Measurements from ENCODE around the gene CCDC9B. TPM values are rescaled to one million over a fixed set of nuclear protein-coding genes. Genes with fewer than 3 reads are reported as not detected.
A peak's percentile ranks its signal among the peaks of the same experiment; 100 is the strongest.

The CCDC9B gene
- total and polyA plus RNA-seq, 8 donors = 0.58 to 39.3 (median 11.3) TPM

DNA sequence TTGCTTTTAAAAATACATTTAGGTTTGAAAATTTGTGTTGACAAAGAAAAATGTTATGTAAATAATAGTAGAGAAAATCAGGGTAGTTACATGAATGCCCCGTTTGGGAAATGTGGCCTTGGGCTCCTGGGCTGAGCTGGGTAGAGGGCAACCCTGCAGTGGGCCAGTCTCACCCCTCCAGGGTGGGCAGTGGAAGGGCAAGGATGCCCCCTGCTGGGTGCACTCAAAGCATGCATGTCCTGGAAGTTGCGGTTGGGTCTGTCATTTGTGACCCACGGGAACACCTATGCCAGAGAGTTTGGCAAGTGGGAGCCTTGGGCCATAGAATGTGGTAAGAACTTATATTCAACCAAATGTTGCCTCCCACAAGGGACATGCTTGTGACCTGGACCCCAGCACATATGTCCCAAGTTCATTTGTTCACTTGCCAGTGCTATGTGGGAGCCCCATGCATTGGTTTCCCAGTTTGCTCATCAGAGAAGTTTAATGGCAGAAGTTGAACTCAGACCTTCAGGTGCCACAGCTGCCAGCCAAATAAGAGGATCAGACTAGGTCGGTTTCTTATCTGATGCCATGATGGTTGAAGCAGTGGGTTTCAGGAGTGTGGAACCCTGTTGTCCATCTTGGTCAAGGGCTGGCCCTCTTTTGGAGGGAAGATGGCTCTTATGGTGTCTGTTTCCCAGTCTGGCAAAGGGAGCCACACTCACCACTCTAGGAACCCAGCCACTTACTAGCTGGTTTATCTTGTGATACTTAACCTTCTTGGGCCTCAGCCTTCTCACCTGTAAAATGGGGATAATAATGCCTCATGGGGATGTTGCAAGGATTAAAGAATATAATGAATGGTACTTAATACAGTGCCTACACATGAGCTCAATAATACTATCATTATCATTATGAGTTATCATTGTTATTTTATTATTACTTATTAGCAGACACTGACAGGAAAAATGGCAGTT, 30.5 kb downstream of the CCDC9B start:
- H3K36me3 ChIP-seq = no peaks in the 10 kb centered on the region
- TF ChIP-seq POLR2AphosphoS5 (IDR thresholded peaks at IDR 0.05) = peak in 1 of 3 donors; percentile 6
- TF ChIP-seq, protein P1, sequence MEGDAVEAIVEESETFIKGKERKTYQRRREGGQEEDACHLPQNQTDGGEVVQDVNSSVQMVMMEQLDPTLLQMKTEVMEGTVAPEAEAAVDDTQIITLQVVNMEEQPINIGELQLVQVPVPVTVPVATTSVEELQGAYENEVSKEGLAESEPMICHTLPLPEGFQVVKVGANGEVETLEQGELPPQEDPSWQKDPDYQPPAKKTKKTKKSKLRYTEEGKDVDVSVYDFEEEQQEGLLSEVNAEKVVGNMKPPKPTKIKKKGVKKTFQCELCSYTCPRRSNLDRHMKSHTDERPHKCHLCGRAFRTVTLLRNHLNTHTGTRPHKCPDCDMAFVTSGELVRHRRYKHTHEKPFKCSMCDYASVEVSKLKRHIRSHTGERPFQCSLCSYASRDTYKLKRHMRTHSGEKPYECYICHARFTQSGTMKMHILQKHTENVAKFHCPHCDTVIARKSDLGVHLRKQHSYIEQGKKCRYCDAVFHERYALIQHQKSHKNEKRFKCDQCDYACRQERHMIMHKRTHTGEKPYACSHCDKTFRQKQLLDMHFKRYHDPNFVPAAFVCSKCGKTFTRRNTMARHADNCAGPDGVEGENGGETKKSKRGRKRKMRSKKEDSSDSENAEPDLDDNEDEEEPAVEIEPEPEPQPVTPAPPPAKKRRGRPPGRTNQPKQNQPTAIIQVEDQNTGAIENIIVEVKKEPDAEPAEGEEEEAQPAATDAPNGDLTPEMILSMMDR (IDR thresholded peaks at IDR 0.05) = peak in 5 of 7 experiments; percentile 51 to 69 (median 56)
- no peak for TF ChIP-seq EP300 (IDR thresholded peaks at IDR 0.05)
- intact Hi-C loops (cut with DNase I; ENCODE audit: low total_unique reads) = no loop called here
- H3K27me3 ChIP-seq = peaks cover 0 to 18% (median 0%) of the 10 kb centered on the region in 3 donors
- H3K9me3 ChIP-seq = no peaks in the 10 kb centered on the region
- 18 to 30% (median 23%) methylated on average over 4 of the region's 4 CpGs for WGBS, 5 donors
- H3K4me3 ChIP-seq = no peak overlapping the region
- H3K4me1 ChIP-seq = peaks cover 3 to 43% (median 30%) of the 10 kb centered on the region in 4 donors
- no peak overlapping the region for H3K27ac ChIP-seq
- DNase-seq = peak; percentile 59 to 80

GRCh38 chr15:40309344-40309862, 31.3 kb downstream of the CCDC9B start:
- no peak for TF ChIP-seq POLR2AphosphoS5 (IDR thresholded peaks at IDR 0.05)
- TF ChIP-seq EP300 (IDR thresholded peaks at IDR 0.05) = no peak
- TF ChIP-seq, protein P1 (IDR thresholded peaks at IDR 0.05) = no peak
- TF ChIP-seq POLR2A (IDR thresholded peaks at IDR 0.05) = no peak

DNA sequence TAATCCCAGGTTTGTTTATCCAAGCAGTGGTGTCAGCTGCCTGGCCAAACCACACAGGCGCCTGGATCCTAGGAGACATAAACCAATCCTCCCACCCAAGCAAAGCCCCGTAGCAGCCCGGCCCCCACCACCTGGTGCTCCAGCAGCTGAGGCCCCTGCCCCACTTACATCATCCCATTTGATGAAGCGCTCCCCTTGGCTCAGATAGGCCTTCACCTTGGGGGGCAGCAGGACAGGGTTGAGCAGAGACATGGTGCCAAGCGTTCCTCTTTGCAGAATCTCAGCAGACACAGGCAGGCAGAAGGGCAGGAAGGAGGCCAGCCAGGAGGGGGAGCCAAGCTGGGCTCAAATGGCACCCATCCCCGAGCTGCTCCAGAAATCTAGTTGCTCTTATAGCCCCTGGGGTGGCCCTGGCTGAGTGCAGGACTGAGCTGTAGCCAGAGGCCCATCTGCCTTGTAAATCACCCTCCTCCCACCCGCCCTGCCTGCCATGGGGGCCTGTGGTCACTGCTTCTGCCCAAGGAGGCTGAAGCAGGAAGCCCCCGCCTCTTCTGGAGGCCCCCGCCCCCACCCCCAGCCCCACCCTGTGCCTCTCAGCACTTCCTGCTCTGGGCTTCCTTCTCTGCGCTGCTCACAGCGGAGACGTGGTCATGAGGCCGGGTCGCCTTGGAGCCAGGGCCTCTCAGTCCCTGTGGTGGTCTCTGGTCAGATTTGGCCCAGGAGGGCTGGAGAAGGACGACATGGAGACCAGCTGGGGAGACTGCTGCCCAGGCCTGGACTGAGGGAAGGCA, 33.1 kb downstream of the CCDC9B start, which contains the start of gene PLCB2:
PLCB2 (minus strand) TSS at position 515 of the 791 bp plus-strand sequence; CDS start at position 252, 263 bp downstream.
- H3K27ac ChIP-seq = peak within 1 kb of the TSS; percentile 57 to 82 (median 69)
- intact Hi-C loops (cut with DNase I; ENCODE audit: low total_unique reads) = no loop called here
- 41 to 56% (median 47%) methylated on average over 8 to 15 of the region's 15 CpGs for WGBS, 5 donors
- no peaks in the 10 kb centered on the region for H3K9me3 ChIP-seq
- H3K4me3 ChIP-seq = peak within 1 kb of the TSS; percentile 20 to 48 (median 40)
- peaks cover 3 to 42% (median 21%) of the 10 kb centered on the region in 4 donors for H3K4me1 ChIP-seq
- DNase-seq = peak in 1 of 2 donors; percentile 63
- peak in 1 of 3 donors; percentile 32 for TF ChIP-seq POLR2AphosphoS5 (IDR thresholded peaks at IDR 0.05)
- TF ChIP-seq, protein P1 (IDR thresholded peaks at IDR 0.05) = no peak
- H3K36me3 ChIP-seq = peaks cover 0 to 4% (median 0%) of the 10 kb centered on the region in 4 donors
- peaks cover 0 to 18% (median 0%) of the 10 kb centered on the region in 3 donors for H3K27me3 ChIP-seq

More at GRCh38 chr15:40309344-40309862, 31.3 kb downstream of the CCDC9B start:
- no peak for DNase-seq
- H3K36me3 ChIP-seq = no peaks in the 10 kb centered on the region
- H3K9me3 ChIP-seq = no peaks in the 10 kb centered on the region
- no peak overlapping the region for H3K4me3 ChIP-seq
- peaks cover 0 to 18% (median 0%) of the 10 kb centered on the region in 3 donors for H3K27me3 ChIP-seq
- intact Hi-C loops (cut with DNase I; ENCODE audit: low total_unique reads) = no loop called here
- 67 to 84% (median 71%) methylated on average over 8 of the region's 8 CpGs for WGBS, 5 donors
- H3K27ac ChIP-seq = peak overlapping the region in 2 of 5 donors; percentile 82
- H3K4me1 ChIP-seq = peaks cover 3 to 43% (median 29%) of the 10 kb centered on the region in 4 donors

DNA sequence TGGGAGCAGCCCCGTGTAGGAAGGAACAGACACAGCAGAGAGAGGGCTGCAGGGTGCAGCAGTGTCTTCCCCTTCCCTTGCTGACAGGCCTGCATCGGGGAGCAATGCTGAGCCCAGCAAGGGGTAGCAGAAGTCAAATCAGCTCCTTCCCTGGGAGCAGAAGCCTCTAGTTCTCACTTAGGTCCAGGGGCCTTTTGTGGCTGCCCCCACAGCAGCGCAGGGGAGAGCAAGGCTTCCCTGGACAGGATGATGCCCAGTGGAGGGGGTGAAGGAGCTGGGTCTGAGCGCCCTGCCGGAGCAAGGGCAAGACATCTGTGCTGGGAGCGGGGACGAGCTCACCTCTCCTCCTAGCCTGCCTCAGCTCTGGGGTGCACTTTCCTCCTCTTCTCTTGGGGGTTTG, 33.8 kb downstream of the CCDC9B start:
- Histone ChIP-seq H3K27me3 (peaks cover 0 to 18% (median 0%) of the 10 kb centered on the region in 3 donors), H3K4me1 (peaks cover 3 to 42% (median 21%) of the 10 kb centered on the region in 4 donors), H3K4me3 (peak overlapping the region; percentile 20 to 48 (median 40)), H3K36me3 (peaks cover 0 to 11% (median 0%) of the 10 kb centered on the region in 4 donors), H3K9me3 (no peaks in the 10 kb centered on the region), H3K27ac (peak overlapping the region in 4 of 5 donors; percentile 67 to 82 (median 76))
- WGBS, 5 donors = 57 to 79% (median 77%) methylated on average over 5 to 7 of the region's 7 CpGs
- intact Hi-C loops (cut with DNase I; ENCODE audit: low total_unique reads) = no loop called here
- no peak for DNase-seq
- TF ChIP-seq, protein P1 (IDR thresholded peaks at IDR 0.05) = no peak
- no peak for TF ChIP-seq POLR2A (IDR thresholded peaks at IDR 0.05)

Measured in stomach (tissue), 9 donors.